ENCODE data around the gene MFSD6L.

GRCh38 chr17:8785547-8786413 is 13.4 kb downstream of the MFSD6L start:
- TF ChIP-seq CTCF (IDR thresholded peaks at IDR 0.05) (peak; percentile 47 to 84), POLR2A (IDR thresholded peaks at IDR 0.05) (no peak)
